Small intestine (tissue), 7 donors: ENCODE measurements around the gene RNF182. TPM values are rescaled to one million over a fixed set of nuclear protein-coding genes. Genes with fewer than 3 reads are reported as not detected.
"Not testable (repeated sequence)": the region's sequence is repeated elsewhere in the genome, so short reads cannot be mapped to it uniquely, and the experiment has no call there.

Experiments
- DNase-seq, 2 donors: peaks; one replicate each; pipeline versions ENCODE4 v3.0.0 to v3.0.0-alpha.2; 2013
- FAIRE-seq: peaks from 2 replicates; lab custom pipeline; 2012; peaks lifted over from hg19 to GRCh38; lab: Jason Lieb, UNC
- H3K27ac ChIP-seq, 3 donors: one replicate each; pipeline ENCODE4 v1.5.1; 2013; ENCODE audit warnings: low read length in 2 of 3, mild to moderate bottlenecking in 2 of 3, control low read depth in 1 of 3, inconsistent platforms in 1 of 3, low read depth in 1 of 3, moderate library complexity in 1 of 3
- H3K27me3 ChIP-seq, 3 donors: one replicate each; pipeline ENCODE4 v1.6.1; 2013; ENCODE audit warnings: low read length in 3 of 3, inconsistent platforms in 1 of 3; ENCODE audit not compliant: control insufficient read depth in 3 of 3, insufficient read depth in 3 of 3
- H3K36me3 ChIP-seq, 3 donors: one replicate each; pipeline ENCODE4 v1.6.1; 2013; ENCODE audit warnings: low read length in 3 of 3, inconsistent platforms in 1 of 3, low read depth in 1 of 3, mild to moderate bottlenecking in 1 of 3, moderate library complexity in 1 of 3; ENCODE audit not compliant: control insufficient read depth in 3 of 3, insufficient read depth in 2 of 3
- H3K4me1 ChIP-seq, 3 donors: one replicate each; pipeline ENCODE4 v1.6.1; 2013; ENCODE audit warnings: low read length in 2 of 3, inconsistent platforms in 1 of 3, low read depth in 1 of 3, mild to moderate bottlenecking in 1 of 3, moderate library complexity in 1 of 3; ENCODE audit not compliant: control insufficient read depth in 3 of 3, insufficient read depth in 2 of 3
- H3K4me3 ChIP-seq, 3 donors: one replicate each; pipeline ENCODE4 v1.5.1; 2013; ENCODE audit warnings: low read length in 3 of 3, control low read depth in 1 of 3, inconsistent platforms in 1 of 3, low read depth in 1 of 3, mild to moderate bottlenecking in 1 of 3, moderate library complexity in 1 of 3
- H3K9me3 ChIP-seq, 2 donors: one replicate each; pipeline ENCODE4 v1.6.1; 2013; ENCODE audit warnings: low read depth in 1 of 2, low read length in 1 of 2; ENCODE audit not compliant: control insufficient read depth in 2 of 2, insufficient read depth in 1 of 2
- WGBS, 3 donors: extraction: QIAGEN DNeasy Blood & Tissue Kit; methylation state at CpG; one replicate each; pipeline ENCODE4 v1.1.7; 2013; 5-methylcytosine and 5-hydroxymethylcytosine counted together
- polyA plus RNA-seq, 4 donors: library from polyadenylated mRNA; stranded (reverse) in 3 of 4; unstranded in 1 of 4; fragments of 200-250 nt in 3 of 4; fragments of 120-200 nt in 1 of 4; gene quantifications; one replicate each; pipeline versions ENCODE4 v1.2.1 to v1.2.3, GENCODE V29; 2013
- donor health status: healthy with polysubstance abuse.
- donor health status: control.
- donor health status: control.
- donor health status: Bipolar disorder and iron deficiency.
- donor health status: healthy.

RNF182 gene
- polyA plus RNA-seq, 4 donors: 0.86 to 1.1 TPM; not detected in 2

DNA sequence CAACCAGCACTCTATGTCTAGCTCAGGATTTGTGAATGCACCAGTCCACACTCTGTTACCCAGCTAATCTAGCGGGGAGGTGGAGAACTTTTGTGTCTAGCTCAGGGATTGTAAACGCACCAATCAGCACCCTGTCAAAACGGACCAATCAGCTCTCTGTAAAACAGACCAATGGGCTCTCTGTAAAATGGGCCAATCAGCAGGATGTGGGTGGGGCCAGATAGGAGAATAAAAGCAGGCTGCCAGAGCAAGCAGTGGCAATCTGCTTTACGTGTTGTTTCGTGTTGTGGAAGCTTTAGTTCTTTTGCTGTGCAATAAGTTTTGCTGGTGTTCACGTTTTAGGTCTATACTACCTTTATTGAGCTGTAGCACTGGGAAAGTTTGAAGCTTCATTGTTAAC, 93.8 kb downstream of the RNF182 start:
- FAIRE-seq, H3K36me3 ChIP-seq, H3K4me3 ChIP-seq, H3K27ac ChIP-seq, H3K9me3 ChIP-seq, H3K4me1 ChIP-seq, DNase-seq, H3K27me3 ChIP-seq: not testable (repeated sequence)
- WGBS, 3 donors: 86 to 93% (median 91%) methylated on average over 6 of the region's 6 CpGs

DNA sequence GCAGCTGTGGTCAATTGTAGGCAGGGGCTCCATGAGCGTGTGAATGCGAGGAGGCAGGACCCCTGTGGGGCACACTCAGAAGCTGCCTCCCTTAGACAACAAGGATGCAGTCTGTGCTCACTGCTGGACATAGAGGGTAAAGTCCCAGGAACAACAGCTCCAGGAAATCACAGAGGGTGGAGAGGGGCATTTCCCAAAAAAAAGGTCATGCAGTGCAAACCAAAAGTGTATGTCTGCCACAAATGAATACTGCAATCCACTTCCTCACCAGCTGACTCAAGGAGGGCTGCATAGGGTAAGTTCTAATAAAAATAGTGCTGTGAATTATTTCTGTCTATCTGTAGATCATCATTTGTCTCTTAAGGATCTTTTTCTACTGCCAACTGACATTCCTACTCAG, 95.8 kb downstream of the RNF182 start:
- H3K9me3 ChIP-seq: peaks cover 0 to 3% of the 10 kb centered on the region in 2 donors
- peaks cover 0 to 2% (median 0%) of the 10 kb centered on the region in 3 donors for H3K27me3 ChIP-seq
- no peak overlapping the region for H3K4me3 ChIP-seq
- no peaks in the 10 kb centered on the region for H3K36me3 ChIP-seq
- no peak for FAIRE-seq
- no peak overlapping the region for H3K27ac ChIP-seq
- 93 to 98% (median 93%) methylated on average over 2 of the region's 2 CpGs for WGBS, 3 donors
- no peaks in the 10 kb centered on the region for H3K4me1 ChIP-seq
- no peak for DNase-seq

DNA sequence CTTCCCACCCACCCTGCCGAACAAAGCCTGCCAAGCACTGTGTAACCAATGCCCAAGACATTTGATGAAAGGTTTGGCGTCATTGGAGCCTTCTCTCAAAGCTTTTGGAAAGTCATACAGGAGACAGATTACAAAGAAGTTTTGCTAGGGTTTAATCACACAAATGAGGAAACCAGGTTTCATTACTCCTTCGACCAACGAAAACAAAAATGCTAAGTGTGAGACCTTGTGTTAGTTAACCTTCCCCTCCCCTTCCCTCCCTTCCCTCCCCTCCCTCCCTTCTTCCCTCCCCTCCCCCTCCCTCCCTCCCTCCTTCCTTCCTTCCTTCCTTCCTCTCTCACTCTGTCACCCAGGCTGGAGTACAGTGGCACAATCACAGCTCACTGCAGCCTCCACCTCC, 96.7 kb downstream of the RNF182 start:
- Histone ChIP-seq H3K4me1 (no peaks in the 10 kb centered on the region), H3K36me3 (no peaks in the 10 kb centered on the region), H3K27me3 (peaks cover 0 to 2% (median 0%) of the 10 kb centered on the region in 3 donors), H3K27ac (no peak overlapping the region), H3K9me3 (peaks cover 0 to 3% of the 10 kb centered on the region in 2 donors), H3K4me3 (no peak overlapping the region)
- WGBS, 3 donors: 71 to 89% (median 87%) methylated on average over 4 of the region's 4 CpGs
- FAIRE-seq (no peak), DNase-seq (no peak)

DNA sequence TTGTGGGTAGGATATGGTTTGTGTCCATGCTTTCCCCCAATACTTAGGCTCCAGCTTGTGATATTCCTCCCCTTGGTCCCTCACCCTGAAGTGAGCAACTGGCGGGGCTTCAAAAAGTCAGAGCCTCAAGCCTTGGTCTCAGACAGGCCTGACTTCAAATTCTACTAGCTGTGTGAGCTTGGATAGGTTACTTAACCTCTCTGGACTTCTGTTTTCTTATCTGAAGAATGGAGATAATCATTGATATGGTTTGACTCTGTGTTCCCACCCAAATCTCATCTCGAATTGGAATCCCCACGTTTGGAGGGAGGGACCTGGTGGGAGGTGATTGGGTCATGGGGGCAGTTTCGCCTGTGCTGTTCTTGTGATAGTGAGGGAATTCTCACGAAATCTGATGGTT, 97.9 kb downstream of the RNF182 start:
- DNase-seq (no peak), FAIRE-seq (no peak)
- no peak overlapping the region for H3K4me3 ChIP-seq
- H3K36me3 ChIP-seq: no peaks in the 10 kb centered on the region
- peaks cover 0 to 3% of the 10 kb centered on the region in 2 donors for H3K9me3 ChIP-seq
- H3K4me1 ChIP-seq: no peaks in the 10 kb centered on the region
- no peak overlapping the region for H3K27ac ChIP-seq
- H3K27me3 ChIP-seq: peaks cover 0 to 6% (median 0%) of the 10 kb centered on the region in 3 donors
- WGBS, 3 donors: 76 to 88% (median 80%) methylated on average over 5 of the region's 5 CpGs

DNA sequence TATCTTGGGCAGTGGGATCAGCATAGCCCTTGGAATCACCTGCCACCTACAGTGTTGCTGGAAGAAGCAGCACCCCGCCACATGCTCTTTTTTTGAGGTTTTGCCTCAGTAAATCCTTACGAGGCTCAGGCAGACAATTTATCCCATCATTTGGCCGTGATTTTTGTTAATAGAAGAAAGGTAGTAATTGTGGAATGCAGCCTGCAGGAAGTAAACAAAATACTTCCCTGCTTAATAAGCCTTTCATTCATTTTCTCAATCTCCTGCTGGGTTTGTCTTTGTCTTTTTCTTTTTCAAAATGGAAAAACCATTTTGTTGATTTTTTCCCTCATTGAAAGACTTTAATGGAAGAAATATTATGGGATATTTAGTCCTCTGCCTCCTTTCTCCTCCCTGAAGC, 99.1 kb downstream of the RNF182 start:
- peaks cover 0 to 6% (median 0%) of the 10 kb centered on the region in 3 donors for H3K27me3 ChIP-seq
- FAIRE-seq (no peak), DNase-seq (no peak)
- no peaks in the 10 kb centered on the region for H3K9me3 ChIP-seq
- no peaks in the 10 kb centered on the region for H3K4me1 ChIP-seq
- no peak overlapping the region for H3K4me3 ChIP-seq
- WGBS, 3 donors: 67 to 78% (median 73%) methylated on average over 3 of the region's 3 CpGs
- no peak overlapping the region for H3K27ac ChIP-seq
- no peaks in the 10 kb centered on the region for H3K36me3 ChIP-seq

DNA sequence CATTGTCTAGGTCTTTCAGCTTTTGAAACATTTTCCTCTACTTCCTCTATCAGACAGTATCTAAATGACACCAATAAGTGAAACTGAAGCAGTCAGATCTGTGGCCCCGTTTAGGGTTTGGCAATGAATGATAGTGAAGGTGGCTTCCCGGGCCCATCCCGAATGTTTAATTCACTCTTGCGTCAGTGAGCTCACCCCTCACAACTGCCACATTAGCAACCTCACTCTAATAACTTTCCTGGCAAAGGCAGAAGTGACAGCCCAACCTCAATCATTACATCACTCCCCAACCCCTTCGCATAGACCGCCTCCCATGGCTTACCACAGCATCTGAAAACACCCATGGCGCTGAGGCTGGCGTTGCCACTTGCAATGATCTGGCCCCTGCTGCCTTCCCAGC, 100.4 kb downstream of the RNF182 start:
- Histone ChIP-seq H3K27me3 (peaks cover 0 to 6% (median under 1%) of the 10 kb centered on the region in 3 donors), H3K27ac (no peak overlapping the region), H3K4me1 (no peaks in the 10 kb centered on the region), H3K36me3 (no peaks in the 10 kb centered on the region), H3K9me3 (no peaks in the 10 kb centered on the region), H3K4me3 (no peak overlapping the region)
- no peak for FAIRE-seq
- WGBS, 3 donors: 71 to 80% (median 76%) methylated on average over 8 of the region's 8 CpGs
- DNase-seq: no peak

DNA sequence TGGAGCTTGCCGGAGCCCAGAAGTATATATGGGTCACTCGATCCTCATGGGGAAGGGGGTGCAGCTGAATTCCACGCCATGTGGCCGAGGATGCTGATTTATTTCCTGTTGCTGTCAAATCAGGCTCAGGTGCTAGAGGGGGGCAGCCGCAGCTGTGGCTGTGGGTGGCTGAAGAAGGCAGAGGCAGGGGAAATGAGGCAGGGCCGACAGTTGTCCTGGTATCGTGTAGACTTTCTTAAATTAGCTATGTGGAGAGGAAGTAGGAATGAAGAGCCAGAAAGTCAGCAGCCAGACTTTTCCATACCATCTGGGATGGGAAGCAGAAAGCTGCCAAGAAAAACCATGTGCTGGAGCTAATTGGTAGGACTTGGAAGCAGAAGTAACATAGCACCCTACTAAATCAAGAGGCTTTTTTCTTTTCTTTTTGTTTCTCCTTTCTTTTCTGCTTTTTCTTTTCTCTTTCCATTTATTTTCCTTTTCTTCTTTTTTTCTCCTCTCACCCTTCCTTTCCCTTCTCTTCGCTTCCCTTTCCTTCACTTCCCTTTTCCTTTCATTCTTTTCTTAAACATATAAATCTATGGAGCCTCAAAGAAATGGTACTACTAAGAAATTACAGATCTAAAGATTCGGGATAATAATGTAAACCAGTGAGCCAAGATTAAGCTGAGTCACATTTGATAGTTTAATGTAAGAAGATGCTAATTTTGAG, 102.2 kb downstream of the RNF182 start:
- H3K9me3 ChIP-seq: no peaks in the 10 kb centered on the region
- no peaks in the 10 kb centered on the region for H3K36me3 ChIP-seq
- H3K27ac ChIP-seq: no peak overlapping the region
- H3K4me3 ChIP-seq: no peak overlapping the region
- WGBS, 3 donors: 62 to 85% (median 64%) methylated on average over 9 of the region's 9 CpGs
- FAIRE-seq: no peak
- H3K27me3 ChIP-seq: peaks cover 0 to 6% (median 3%) of the 10 kb centered on the region in 3 donors
- no peaks in the 10 kb centered on the region for H3K4me1 ChIP-seq
- no peak for DNase-seq

DNA sequence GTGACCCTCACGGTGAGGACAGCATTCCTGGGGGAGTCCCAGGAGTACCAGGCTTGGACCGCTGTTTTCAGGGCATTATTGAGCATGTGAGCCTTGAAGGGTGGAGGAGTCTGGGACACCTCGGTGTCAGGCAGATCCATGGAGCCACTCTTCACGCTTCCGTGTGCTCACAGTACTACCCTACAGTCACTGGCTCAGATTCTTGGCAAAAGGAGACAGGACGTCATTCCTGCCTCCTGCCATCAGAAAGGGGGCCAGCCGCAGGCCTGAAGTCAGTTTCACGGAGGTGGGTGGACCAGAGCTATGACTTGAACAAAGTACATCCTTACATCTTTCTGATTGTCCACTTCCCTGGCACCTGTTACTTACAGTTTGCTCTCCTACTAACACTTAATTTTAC, 103.9 kb downstream of the RNF182 start:
- 83 to 88% (median 83%) methylated on average over 8 of the region's 8 CpGs for WGBS, 3 donors
- Histone ChIP-seq H3K27me3 (peaks cover 0 to 6% (median 3%) of the 10 kb centered on the region in 3 donors), H3K27ac (no peak overlapping the region), H3K36me3 (no peaks in the 10 kb centered on the region), H3K4me3 (no peak overlapping the region), H3K9me3 (no peaks in the 10 kb centered on the region), H3K4me1 (no peaks in the 10 kb centered on the region)
- FAIRE-seq (no peak), DNase-seq (no peak)

DNA sequence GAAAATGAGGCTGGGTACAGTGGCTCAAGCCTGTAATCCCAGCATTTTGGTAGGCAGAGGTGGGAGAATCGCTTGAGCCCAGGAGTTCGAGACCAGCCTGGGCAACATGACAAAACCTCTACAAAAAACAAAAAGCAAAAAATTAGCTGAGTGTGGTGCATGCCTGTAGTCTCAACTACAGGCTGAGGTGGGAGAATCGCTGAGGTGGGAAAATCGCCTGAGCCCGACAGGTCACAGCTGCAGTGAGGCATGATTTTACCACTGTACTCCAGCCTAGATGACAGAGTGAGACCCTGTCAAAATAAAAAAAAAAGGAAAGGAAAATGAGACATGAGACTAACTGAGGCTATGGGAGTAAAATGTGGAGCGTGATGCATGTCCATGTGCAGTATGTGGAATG, 104.9 kb downstream of the RNF182 start:
- Histone ChIP-seq H3K4me1 (no peaks in the 10 kb centered on the region), H3K9me3 (no peaks in the 10 kb centered on the region), H3K36me3 (no peaks in the 10 kb centered on the region), H3K27me3 (peaks cover 0 to 11% (median 3%) of the 10 kb centered on the region in 3 donors), H3K27ac (no peak overlapping the region), H3K4me3 (no peak overlapping the region)
- 91 to 95% (median 92%) methylated on average over 6 of the region's 6 CpGs for WGBS, 3 donors
- no peak for FAIRE-seq
- no peak for DNase-seq
